GM10266 (cell line): Measurements from ENCODE around the gene USP20.

ENCODE experiments used
- DNase-seq: peaks from one replicate; pipeline ENCODE4 v3.0.0; 2012; ENCODE audit errors: extremely low spot score
- TF ChIP-seq, protein P1 (sequence below): IDR thresholded peaks from 2 replicates; pipeline ENCODE4 v1.5.1; 2012; ENCODE audit warnings: mild to moderate bottlenecking, low read depth; ENCODE audit not compliant: control insufficient read depth, insufficient read depth; ENCODE audit errors: missing control alignments

USP20 gene

GRCh38 chr9:129834489-129835127 is 650 bp upstream of the USP20 start:
- TF ChIP-seq, protein P1, sequence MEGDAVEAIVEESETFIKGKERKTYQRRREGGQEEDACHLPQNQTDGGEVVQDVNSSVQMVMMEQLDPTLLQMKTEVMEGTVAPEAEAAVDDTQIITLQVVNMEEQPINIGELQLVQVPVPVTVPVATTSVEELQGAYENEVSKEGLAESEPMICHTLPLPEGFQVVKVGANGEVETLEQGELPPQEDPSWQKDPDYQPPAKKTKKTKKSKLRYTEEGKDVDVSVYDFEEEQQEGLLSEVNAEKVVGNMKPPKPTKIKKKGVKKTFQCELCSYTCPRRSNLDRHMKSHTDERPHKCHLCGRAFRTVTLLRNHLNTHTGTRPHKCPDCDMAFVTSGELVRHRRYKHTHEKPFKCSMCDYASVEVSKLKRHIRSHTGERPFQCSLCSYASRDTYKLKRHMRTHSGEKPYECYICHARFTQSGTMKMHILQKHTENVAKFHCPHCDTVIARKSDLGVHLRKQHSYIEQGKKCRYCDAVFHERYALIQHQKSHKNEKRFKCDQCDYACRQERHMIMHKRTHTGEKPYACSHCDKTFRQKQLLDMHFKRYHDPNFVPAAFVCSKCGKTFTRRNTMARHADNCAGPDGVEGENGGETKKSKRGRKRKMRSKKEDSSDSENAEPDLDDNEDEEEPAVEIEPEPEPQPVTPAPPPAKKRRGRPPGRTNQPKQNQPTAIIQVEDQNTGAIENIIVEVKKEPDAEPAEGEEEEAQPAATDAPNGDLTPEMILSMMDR = no peak
- DNase-seq = peak; percentile 30

- no peak for DNase-seq
- TF ChIP-seq, protein P1 = no peak
Measured at GRCh38 chr9:129835860-129836223, 584 bp downstream of the USP20 start.

DNA sequence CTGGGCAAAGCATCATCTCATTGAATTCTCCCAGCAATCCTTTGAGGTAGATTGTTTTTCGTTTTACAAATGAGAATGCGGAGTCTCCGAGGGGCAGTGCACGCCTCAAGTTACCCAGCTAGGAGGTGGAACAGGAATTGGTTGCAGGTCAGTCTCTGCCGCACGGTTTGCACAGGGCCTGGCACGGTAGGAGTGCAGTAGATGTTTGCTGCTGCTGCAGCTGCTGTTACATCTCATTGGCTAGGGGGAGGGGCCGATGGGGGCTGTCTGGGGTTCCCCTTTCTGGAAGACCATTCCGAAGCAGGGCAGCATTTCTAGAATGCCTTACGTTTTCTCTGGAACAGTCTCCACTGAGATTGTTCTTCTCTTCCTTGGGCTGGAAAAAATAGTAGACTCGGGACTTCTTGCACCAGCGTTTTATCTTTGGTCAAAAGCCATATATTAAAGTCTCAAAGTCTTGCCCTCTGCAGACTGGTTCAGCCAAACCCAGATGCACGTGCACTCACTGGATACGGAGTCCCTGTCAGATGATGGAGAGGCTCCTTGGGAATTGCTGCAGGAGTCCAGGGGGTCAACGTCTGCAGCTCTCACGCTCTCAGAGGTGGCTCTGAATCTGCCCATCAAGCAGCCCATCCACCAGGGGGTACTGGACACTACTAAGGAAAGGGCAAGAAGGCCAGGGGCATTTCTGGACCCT is 1.2 kb downstream of the USP20 start:
- TF ChIP-seq, protein P1 = no peak
- DNase-seq = no peak

DNA sequence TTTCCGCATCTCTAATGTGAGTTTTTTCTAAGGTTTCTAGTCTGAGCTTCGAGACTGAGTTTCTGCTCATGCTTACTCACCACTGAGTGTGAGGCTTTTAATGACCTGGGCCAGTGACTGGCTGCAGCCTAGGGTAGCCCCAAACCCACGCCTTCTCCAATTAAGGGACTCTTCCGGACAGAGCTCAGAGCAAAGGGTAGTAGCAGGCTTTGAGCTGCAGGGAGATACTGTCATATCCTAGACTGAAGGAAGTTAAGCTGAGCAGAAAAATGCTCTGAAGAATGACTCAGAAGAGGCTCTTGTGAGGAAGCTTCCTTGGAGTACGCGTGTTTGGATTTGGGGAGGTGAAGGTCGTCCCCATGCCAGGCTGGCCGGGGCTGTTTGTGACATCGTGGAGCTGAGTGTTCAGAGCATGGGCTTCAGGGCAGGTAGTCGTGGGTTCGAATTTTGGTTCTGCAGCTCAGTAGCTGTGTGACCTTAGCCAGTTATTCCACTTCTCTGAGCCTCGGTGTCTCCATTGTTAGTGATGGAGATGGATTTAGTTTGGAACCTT is 3.5 kb downstream of the USP20 start:
- DNase-seq = no peak

GRCh38 chr9:129839324-129840023 is 4.2 kb downstream of the USP20 start:
- no peak for DNase-seq
- TF ChIP-seq, protein P1 = no peak

More for the DNA sequence above, 3.5 kb downstream of the USP20 start:
- TF ChIP-seq, protein P1 = no peak

GRCh38 chr9:129840034-129840433 is 4.8 kb downstream of the USP20 start:
- no peak for DNase-seq
- TF ChIP-seq, protein P1 = no peak

DNA sequence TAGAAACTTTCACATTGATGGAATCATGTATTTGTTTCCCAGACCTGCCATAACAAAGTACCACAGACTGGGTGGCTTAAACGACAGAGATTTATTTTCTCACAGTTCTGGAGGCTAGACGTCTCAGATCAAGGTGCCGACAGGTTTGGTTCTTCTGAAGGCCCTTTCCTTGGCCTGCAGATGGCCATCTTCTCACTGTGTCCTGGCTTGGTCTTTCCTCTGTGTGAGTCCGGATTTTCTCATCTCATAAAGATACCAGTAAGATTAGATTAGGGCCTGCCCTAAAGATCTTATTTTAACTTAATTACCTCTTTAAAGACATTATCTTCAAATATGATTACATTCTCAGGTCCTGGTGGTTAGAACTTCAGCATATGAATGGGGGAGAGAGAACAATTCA is 5.8 kb downstream of the USP20 start:
- TF ChIP-seq, protein P1 = no peak
- no peak for DNase-seq
